Adrenal gland (tissue), 12 donors: ENCODE results near the gene HIVEP3. TPM values are rescaled to one million over a fixed set of nuclear protein-coding genes. Genes with fewer than 3 reads are reported as not detected.

ENCODE experiments used
- DNase-seq, 7 donors: peaks; one replicate each; pipeline ENCODE4 v3.0.0-alpha.2; 2019 to 2020
- H3K27ac ChIP-seq, 5 donors: fragments of 200-600 bp; sonication (generic) in 4 of 5; 1 replicate in 3 of 5; 2 replicates in 2 of 5; pipeline versions ENCODE4 v1.5.1 to v1.8.0; 2016 to 2020; ENCODE audit warnings: mild to moderate bottlenecking in 1 of 5
- H3K27me3 ChIP-seq: fragments of 200-600 bp; 2 replicates; pipeline ENCODE4 v1.8.0; 2021
- H3K36me3 ChIP-seq, 2 donors: fragments of 200-600 bp; replicated peaks in 1 of 2; 1 replicate in 1 of 2; 2 replicates in 1 of 2; pipeline versions ENCODE4 v1.5.1 to v1.8.0; 2018 to 2022
- H3K4me1 ChIP-seq, 2 donors: fragments of 200-600 bp; replicated peaks in 1 of 2; 1 replicate in 1 of 2; 2 replicates in 1 of 2; pipeline versions ENCODE4 v1.5.1 to v1.8.0; 2018 to 2021
- H3K4me3 ChIP-seq, 4 donors: fragments of 200-600 bp; sonication (generic) in 3 of 4; one replicate each; pipeline ENCODE4 v1.5.1; 2016 to 2018
- H3K9me3 ChIP-seq, 3 donors: fragments of 200-600 bp; sonication (generic) in 1 of 3; replicated peaks in 1 of 3; 1 replicate in 2 of 3; 2 replicates in 1 of 3; pipeline versions ENCODE4 v1.5.1 to v1.8.0; 2016 to 2021
- CTCF ChIP-seq, 6 experiments: fragments of 450-650 bp in 4 of 6; fragments of 200-600 bp in 2 of 6; sonication (generic) in 1 of 6; IDR thresholded peaks; 1 replicate in 5 of 6; 2 replicates in 1 of 6; pipeline versions ENCODE4 v1.5.1 to v1.8.0; 2016 to 2021; ENCODE audit warnings: antibody characterized with exemption in 6 of 6, mild to moderate bottlenecking in 2 of 6, moderate library complexity in 1 of 6
- POLR2A ChIP-seq, 2 donors: fragments of 450-650 bp; IDR thresholded peaks; one replicate each; pipeline ENCODE4 v1.6.1; 2017; ENCODE audit warnings: antibody characterized with exemption in 2 of 2, mild to moderate bottlenecking in 2 of 2, moderate library complexity in 1 of 2
- WGBS, 4 donors: extraction: QIAGEN DNeasy Blood & Tissue Kit in 2 of 4; methylation state at CpG; one replicate each; pipeline versions ENCODE4 v1.1.5 to v1.1.7; 2013 to 2017; 5-methylcytosine and 5-hydroxymethylcytosine counted together
- intact Hi-C, 2 donors: fragments of 100-400 bp; cut with DNase I; formaldehyde crosslinking; loops; one replicate each; pipeline versions ENCODE4 v1.14.1 to v1.15.0; 2022 to 2023
- polyA plus RNA-seq, 3 donors: library from polyadenylated mRNA; stranded (reverse); fragments of 200-250 nt in 2 of 3; fragments of 350-450 nt in 1 of 3; fragmentation: Illumina TruSeq in 1 of 3; extraction: RNeasy Lipid Tissue Mini Kit (QIAGEN cat#74804) in 1 of 3; gene quantifications; one replicate each; pipeline ENCODE4 v1.2.3, GENCODE V29; 2013 to 2014
- total RNA-seq, 9 donors: library from RNA; depleted of rRNA in 4 of 9; stranded (reverse); fragments of >200 nt in 4 of 9; fragments of 120-200 nt in 1 of 9; fragmentation: NEBNext Ultra II Directional in 1 of 9; extraction: Animal tissue kit (Norgen Biotek cat#: 25700) in 1 of 9; gene quantifications; one replicate each; pipeline versions ENCODE4 v1.1.0 to v1.2.4, GENCODE V29; 2013 to 2023
- donor health status: healthy with polysubstance abuse.
- donor health status: Bipolar disorder and iron deficiency.
- donor health status: DM: yes; HTN: yes; CAD: no.
- donor health status: DM: no; HTN: no; CAD: no.
- donor health status: DM: no; HTN: no; CAD: no.
- donor health status: DM: yes; HTN: yes; CAD: no.

HIVEP3 gene
- total and polyA plus RNA-seq, 12 donors = 3.2 to 7.7 (median 7.0) TPM

- no peaks in the 10 kb centered on the region for H3K9me3 ChIP-seq
- TF ChIP-seq POLR2A (IDR thresholded peaks at IDR 0.05) = no peak
- no peak for TF ChIP-seq CTCF (IDR thresholded peaks at IDR 0.05)
- DNase-seq = no peak
- intact Hi-C loops = no loop called here
- no peaks in the 10 kb centered on the region for H3K27me3 ChIP-seq
- H3K4me1 ChIP-seq = peaks cover 17 to 21% of the 10 kb centered on the region in 2 donors
- 92 to 100% (median 98%) methylated on average over 1 of the region's 1 CpG for WGBS, 4 donors
- H3K4me3 ChIP-seq = no peak overlapping the region
- H3K27ac ChIP-seq = no peak overlapping the region
- H3K36me3 ChIP-seq = no peaks in the 10 kb centered on the region
Observed at GRCh38 chr1:41887365-41887764, 31.4 kb downstream of the HIVEP3 start.

GRCh38 chr1:41884256-41885230 is 34.2 kb downstream of the HIVEP3 start:
- intact Hi-C loops = no loop called here
- 81 to 88% (median 83%) methylated on average over 8 to 9 of the region's 9 CpGs for WGBS, 4 donors

GRCh38 chr1:41883507-41883906 is 35.2 kb downstream of the HIVEP3 start:
- intact Hi-C loops = no loop called here
- H3K36me3 ChIP-seq = no peaks in the 10 kb centered on the region
- WGBS, 4 donors = 80 to 95% (median 85%) methylated on average over 2 to 3 of the region's 3 CpGs
- DNase-seq = no peak
- no peak overlapping the region for H3K4me3 ChIP-seq
- no peaks in the 10 kb centered on the region for H3K27me3 ChIP-seq
- no peaks in the 10 kb centered on the region for H3K4me1 ChIP-seq
- H3K27ac ChIP-seq = no peak overlapping the region
- TF ChIP-seq POLR2A (IDR thresholded peaks at IDR 0.05) = no peak
- no peak for TF ChIP-seq CTCF (IDR thresholded peaks at IDR 0.05)
- H3K9me3 ChIP-seq = no peaks in the 10 kb centered on the region

More at GRCh38 chr1:41884256-41885230, 34.2 kb downstream of the HIVEP3 start:
- H3K36me3 ChIP-seq = no peaks in the 10 kb centered on the region
- no peaks in the 10 kb centered on the region for H3K9me3 ChIP-seq
- no peak for DNase-seq
- no peaks in the 10 kb centered on the region for H3K27me3 ChIP-seq
- TF ChIP-seq POLR2A (IDR thresholded peaks at IDR 0.05) (no peak), CTCF (IDR thresholded peaks at IDR 0.05) (no peak)
- H3K27ac ChIP-seq = no peak overlapping the region
- H3K4me1 ChIP-seq = no peaks in the 10 kb centered on the region
- no peak overlapping the region for H3K4me3 ChIP-seq

GRCh38 chr1:41882486-41882885 is 36.2 kb downstream of the HIVEP3 start:
- no peak overlapping the region for H3K27ac ChIP-seq
- H3K9me3 ChIP-seq = no peaks in the 10 kb centered on the region
- no peak for DNase-seq
- TF ChIP-seq POLR2A (IDR thresholded peaks at IDR 0.05) (no peak), CTCF (IDR thresholded peaks at IDR 0.05) (no peak)
- H3K27me3 ChIP-seq = no peaks in the 10 kb centered on the region
- H3K4me1 ChIP-seq = no peaks in the 10 kb centered on the region
- no peaks in the 10 kb centered on the region for H3K36me3 ChIP-seq
- no peak overlapping the region for H3K4me3 ChIP-seq
- intact Hi-C loops = no loop called here
